Uterus (tissue), 2 donors: Measurements from ENCODE around the gene FN3KRP.

Source experiments
- CTCF ChIP-seq, 4 experiments: fragments of 200-600 bp in 2 of 4; fragments of 450-650 bp in 2 of 4; sonication (generic) in 2 of 4; IDR thresholded peaks; one replicate each; pipeline ENCODE4 v1.5.1; 2016 to 2019; ENCODE audit warnings: antibody characterized with exemption in 4 of 4, mild to moderate bottlenecking in 2 of 4, moderate library complexity in 1 of 4
- POLR2A ChIP-seq, 2 donors: fragments of 450-650 bp; IDR thresholded peaks; one replicate each; pipeline ENCODE4 v1.6.1; 2016; ENCODE audit warnings: antibody characterized with exemption in 2 of 2, mild to moderate bottlenecking in 1 of 2, moderate library complexity in 1 of 2

DNA sequence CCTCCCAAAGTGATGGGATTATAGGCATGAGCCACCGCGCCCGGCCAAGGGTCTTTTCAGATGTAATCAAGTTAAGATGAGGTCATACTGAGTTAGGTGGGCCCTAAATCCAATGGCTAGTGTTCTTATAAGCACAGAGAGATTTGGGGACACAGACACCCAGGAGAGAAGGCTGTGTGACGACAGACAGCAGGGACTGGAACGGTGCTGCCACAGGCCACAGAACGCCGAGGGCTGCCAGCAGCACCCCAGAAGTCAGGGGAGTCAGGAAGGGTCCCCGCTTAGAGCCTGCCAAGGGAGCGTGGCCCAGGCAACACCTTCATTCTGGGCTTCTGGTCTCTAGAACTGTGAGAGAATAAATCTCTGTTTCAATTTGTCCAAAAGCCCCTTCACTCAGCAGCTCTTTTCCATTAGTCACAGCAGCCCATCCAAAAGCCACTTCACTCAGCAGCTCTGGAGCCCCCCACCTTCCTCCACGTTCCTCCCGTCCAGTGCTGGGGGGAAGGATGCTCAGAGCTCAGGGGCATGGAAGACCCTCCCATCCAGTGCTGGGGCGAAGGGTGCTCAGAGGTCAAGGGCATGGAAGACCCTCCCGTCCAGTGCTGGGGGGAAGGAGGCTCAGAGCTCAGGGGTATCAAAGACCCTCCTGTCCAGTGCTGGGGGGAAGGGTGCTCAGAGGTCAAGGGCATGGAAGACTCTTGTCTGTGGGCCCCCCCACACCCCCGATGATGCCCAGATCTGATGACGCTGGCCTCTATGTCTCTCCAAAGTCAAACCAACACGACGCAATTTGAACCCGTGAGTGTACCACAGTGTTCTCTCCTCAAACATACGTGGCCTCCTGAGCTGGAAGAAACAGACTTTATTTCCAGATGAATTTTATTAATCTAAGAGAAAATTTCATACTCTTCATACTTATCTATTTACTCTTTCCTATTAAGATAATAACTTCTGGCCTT, 29.9 kb upstream of the FN3KRP start:
- TF ChIP-seq POLR2A (IDR thresholded peaks at IDR 0.05) (no peak), CTCF (IDR thresholded peaks at IDR 0.05) (no peak)
